ENCODE data around the gene SLC39A13.

The SLC39A13 gene

DNA sequence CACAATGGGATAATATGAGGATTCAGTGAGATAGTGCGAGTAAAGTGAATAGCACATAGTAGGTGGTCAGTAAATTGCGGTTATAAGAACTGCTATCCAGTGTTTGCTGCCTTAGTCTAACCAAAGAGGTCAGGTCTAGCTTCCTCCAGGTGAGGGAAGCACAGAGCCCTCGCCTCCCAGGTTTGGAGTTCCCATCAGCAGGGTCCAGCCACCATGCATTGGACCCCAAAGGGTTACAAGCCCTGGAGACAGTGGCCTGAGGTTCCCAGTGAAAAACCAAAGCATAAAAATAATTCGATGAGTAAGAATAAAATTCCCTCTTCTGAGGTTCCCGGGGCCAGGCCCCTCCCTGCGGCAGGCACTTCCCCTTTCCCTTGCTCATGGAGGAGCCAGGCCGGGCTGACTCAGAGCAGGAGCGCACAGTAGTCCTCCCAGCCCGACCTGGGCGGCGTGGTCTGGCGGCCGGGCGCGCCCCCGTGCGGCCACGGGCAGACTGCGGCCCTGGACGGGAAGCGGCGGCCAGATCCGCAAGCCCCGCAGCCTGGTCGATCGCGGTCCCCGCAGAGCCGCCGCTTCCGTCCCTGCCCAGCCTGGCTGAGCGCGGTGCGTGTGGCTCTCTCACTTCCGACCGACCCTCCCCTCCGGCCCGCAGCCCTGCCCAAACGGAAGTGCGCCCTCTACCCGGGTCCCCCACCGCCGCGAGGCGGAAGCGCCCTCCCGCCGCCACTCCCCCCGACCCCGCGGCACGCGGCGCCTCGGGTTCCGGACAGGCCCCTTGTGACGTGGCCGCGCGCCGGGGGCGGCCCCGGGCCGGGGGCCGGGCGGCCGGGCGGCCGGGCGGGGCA is at the start of gene SLC39A13:
Gene SLC39A13, plus strand, starts transcription at position 845 of the 845 bp plus-strand sequence. CDS start 1,505 bp downstream, outside the sequence.
- DNase-seq = no peak

- no peak for DNase-seq
These were observed 49.7 kb upstream of the SLC39A13 start for GRCh38 chr11:47358731-47359051.

GRCh38 chr11:47359162-47359561 is 49.2 kb upstream of the SLC39A13 start:
- no peak for DNase-seq

- DNase-seq = no peak
These were observed 48.8 kb upstream of the SLC39A13 start for GRCh38 chr11:47359586-47359985.

DNA sequence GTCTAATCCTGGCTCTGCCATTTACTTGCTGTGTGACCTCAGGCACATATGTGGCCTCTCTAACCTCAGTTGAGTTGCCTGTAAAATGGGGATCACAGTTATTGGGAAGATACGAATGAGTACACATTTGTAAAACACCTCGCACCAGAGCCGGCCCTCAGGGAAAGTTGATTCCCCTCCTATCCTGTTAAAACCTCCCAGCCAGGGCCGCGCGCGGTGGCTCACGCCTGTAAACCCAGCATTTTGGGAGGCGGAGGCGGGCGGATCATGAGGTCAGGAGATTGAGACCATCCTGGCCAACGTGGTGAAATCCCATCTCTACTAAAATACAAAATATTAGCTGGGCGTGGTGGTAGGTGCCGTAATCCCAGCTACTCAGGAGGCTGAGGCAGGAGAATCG is 48.0 kb upstream of the SLC39A13 start:
- DNase-seq = no peak

DNA sequence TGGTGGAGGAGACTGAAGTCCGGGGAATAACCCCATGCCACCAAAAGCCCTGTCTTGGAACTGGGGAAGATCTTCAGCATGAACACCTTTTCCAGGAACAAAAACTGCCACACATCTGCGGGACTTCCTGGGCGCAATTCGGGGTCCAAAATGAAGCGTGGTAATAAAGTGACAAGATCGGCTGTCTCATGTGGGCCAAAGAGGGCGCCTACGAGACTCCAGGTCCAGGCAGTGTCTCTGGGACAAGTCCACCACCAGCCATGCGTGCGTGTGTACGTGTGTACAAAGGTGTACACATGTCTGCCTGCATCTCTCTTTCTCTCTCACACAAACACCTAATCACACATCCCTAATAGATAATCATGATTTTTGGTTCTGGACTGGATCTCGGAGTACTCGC is 47.0 kb upstream of the SLC39A13 start:
- DNase-seq = no peak

DNA sequence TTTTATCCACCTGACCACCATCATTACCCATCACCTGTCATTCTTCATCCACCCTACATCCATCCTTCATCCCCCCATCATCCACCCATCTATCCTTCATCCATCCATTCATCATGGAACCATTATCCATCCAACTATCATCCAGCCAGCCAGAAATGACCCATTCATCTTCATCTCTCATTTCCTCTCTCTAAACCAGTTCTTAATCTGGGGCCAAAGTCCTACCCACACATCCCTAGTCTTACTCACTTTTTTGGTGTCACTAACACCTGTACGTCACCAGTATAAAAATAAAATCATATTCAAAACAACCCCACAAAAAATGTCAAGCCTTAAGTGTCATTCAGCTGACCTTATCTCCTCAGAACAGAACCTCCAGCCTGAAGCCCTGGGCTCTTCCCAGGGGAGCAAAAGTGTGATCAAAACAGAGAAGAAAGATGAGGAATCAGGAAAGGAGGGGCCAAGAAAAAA is 42.3 kb upstream of the SLC39A13 start:
- no peak for DNase-seq

GRCh38 chr11:47369676-47370075 is 38.7 kb upstream of the SLC39A13 start:
- DNase-seq = no peak

GRCh38 chr11:47372422-47372821 is 36.0 kb upstream of the SLC39A13 start:
- no peak for DNase-seq

GRCh38 chr11:47373876-47374719 is 34.3 kb upstream of the SLC39A13 start:
- no peak for DNase-seq

DNA sequence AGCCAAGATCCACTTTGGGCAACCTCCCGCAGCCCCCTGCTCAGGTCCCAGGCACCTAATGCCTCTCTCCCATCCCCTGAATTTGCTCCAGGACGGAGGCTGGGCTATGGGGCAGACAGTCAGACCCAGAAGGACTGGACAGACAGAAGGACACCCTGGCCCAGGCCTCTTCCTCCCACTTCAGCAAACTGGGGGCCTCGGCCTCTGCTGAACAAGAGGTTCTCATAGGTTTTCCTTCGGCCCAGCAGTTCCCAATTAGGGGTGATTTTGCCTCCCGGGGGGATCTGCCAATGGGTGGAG is 33.7 kb upstream of the SLC39A13 start:
- DNase-seq = no peak

GRCh38 chr11:47375020-47375419 is 33.4 kb upstream of the SLC39A13 start:
- DNase-seq = no peak

DNA sequence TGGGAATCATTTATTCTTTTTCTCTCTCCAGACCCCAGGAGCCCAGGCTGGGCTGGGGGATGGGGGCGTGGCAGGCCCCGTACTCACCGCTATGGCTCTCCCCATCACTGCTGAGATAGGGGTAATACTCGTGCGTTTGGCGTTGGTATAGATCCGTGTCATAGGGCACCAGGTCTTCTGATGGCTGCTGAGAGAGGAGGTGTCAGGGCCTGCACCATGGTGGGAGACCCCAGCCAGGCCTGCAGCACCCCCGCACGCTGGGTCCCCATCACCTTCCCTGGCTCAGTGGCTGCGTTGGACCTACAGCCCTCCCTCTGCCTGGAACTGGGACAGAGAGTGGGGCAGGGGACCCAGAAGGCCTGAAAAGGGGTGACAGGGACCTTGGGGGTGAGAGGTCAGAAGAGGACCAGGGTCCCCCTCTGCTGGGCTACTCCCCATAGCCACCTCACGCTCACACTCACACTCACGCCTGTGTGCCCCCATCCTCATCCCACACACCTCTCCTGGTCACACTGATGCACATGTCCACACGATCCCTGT is 32.8 kb upstream of the SLC39A13 start:
- no peak for DNase-seq

DNA sequence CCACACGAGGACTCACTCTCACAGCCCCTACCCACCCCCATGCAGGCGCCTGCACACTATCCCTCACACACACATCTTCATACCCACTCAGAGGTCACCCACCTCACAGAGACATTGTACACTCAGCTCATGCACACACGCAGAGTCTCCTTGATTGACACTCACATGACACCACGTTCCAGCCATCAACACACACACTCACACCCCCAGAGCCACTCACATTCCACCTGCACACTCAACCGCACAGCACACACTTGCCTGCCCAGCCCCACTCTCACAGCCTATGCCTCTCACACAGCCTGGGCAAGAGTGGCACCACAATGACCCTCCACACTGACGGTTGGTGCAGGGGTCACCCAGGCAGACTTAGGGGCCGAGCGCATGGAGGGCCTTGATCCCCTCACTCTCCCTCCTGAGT is 32.3 kb upstream of the SLC39A13 start:
- DNase-seq = no peak

GRCh38 chr11:47376525-47377371 is 31.6 kb upstream of the SLC39A13 start:
- no peak for DNase-seq

- DNase-seq = no peak
These were observed 30.8 kb upstream of the SLC39A13 start for GRCh38 chr11:47377571-47378009.

DNA sequence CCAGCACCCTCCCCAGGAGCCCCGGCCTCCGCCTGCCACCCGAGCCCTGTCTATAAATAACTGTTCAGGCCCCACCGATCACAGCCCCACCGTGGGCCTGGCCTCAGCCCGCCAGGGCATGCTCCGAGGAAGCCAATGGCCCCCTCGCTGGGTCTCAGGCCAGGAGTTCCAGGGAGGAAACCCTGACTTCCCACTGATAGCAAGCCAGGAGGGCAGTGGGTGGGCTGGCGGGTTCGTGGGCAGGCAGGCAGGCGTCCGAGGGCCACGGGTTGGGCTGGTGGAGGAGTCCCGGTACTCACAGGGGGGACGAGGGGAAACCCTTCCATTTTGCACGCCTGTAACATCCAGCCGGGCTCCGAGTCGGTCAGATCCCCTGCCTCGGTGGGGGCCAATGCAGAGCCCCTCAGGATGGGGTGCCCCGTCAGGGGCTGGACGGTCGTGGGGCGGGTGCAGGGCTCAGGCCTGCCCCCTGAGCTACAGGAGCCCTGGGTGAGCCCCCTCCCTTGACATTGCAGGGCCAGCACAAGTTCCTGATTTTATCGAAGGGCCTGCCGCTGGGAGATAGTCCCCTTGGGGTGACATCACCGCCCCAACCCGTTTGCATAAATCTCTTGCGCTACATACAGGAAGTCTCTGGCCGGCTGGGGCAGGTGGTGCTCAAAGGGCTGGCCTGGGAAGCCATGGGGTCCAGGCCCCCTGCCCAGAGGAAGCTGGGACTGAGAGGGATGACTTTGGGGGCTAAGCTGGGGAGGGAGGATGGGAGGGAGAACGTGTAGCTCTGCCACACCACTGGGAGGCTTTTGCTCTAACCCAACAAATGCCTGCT is 30.2 kb upstream of the SLC39A13 start, which contains the start of gene SPI1:
Gene SPI1, minus strand, starts transcription at position 538 of the 826 bp plus-strand sequence. Its CDS starts 194 bp downstream, at position 344.
- no peak for DNase-seq

DNA sequence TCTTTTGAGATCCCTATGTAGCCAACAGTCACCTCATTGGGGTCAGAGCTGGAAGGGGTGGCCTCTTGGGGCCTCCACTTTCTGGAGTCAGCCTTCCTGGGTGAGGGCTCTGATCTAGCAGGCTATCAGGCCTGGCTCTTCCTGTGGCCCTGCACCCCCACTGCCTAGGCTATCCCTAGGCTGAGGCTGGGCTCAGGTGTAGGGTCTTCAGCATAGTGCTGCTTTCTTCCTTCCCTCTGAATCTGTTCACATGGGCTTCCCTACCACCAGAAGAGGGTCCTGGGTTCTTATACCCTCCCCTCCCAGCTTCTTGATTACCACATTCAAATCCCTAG is 29.6 kb upstream of the SLC39A13 start:
- DNase-seq = no peak

- no peak for DNase-seq
These were observed 29.1 kb upstream of the SLC39A13 start for GRCh38 chr11:47379317-47379716.

- DNase-seq = no peak
These were observed 28.3 kb upstream of the SLC39A13 start for GRCh38 chr11:47380078-47380477.

GRCh38 chr11:47383071-47383470 is 25.3 kb upstream of the SLC39A13 start:
- no peak for DNase-seq

DNA sequence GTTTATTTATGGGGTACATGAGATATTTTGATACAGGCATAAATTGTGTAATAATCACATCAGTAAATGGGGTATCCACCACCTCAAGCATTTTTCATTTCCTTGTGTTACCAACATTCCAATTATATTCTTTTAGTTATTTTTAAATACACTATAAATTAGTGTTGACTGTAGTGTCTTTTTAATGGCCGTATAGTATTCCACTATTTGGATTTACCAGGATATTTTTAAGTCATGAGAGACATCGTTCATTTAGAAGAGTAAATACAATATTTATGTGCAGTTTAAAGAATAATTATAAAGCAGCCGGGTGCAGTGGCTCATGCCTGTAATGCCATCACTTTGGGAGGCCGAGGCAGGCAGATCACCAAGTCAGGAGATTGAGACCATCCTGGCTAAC is 23.9 kb upstream of the SLC39A13 start:
- no peak for DNase-seq

All from NCI-H1436 treated with DMSO at 0.1 percent for 48 hours (cell line).